AG09309 (cell line): ENCODE results near the gene OTOG.

Experiments used
- DNase-seq: peaks from one replicate; pipeline ENCODE4 v3.0.0-alpha.2; 2010; ENCODE audit warnings: low read depth
- H3K4me3 ChIP-seq: 2 replicates; pipeline ENCODE4 v1.5.1; 2011; ENCODE audit warnings: mild to moderate bottlenecking, low read depth, low read length, moderate library complexity; ENCODE audit not compliant: control insufficient read depth
- TF ChIP-seq, protein P1 (sequence below): IDR thresholded peaks from 2 replicates; pipeline ENCODE4 v1.5.1; 2011; ENCODE audit warnings: mild to moderate bottlenecking, low read depth, low read length, inconsistent platforms; ENCODE audit not compliant: insufficient read depth, control insufficient read depth; ENCODE audit errors: missing control alignments

The OTOG gene

GRCh38 chr11:17649696-17650095 is 102.6 kb downstream of the OTOG start:
- no peak for DNase-seq
- no peak overlapping the region for H3K4me3 ChIP-seq
- TF ChIP-seq, protein P1, sequence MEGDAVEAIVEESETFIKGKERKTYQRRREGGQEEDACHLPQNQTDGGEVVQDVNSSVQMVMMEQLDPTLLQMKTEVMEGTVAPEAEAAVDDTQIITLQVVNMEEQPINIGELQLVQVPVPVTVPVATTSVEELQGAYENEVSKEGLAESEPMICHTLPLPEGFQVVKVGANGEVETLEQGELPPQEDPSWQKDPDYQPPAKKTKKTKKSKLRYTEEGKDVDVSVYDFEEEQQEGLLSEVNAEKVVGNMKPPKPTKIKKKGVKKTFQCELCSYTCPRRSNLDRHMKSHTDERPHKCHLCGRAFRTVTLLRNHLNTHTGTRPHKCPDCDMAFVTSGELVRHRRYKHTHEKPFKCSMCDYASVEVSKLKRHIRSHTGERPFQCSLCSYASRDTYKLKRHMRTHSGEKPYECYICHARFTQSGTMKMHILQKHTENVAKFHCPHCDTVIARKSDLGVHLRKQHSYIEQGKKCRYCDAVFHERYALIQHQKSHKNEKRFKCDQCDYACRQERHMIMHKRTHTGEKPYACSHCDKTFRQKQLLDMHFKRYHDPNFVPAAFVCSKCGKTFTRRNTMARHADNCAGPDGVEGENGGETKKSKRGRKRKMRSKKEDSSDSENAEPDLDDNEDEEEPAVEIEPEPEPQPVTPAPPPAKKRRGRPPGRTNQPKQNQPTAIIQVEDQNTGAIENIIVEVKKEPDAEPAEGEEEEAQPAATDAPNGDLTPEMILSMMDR = no peak

- TF ChIP-seq, protein P1 = no peak
- no peak overlapping the region for H3K4me3 ChIP-seq
- DNase-seq = no peak
These were observed 103.3 kb downstream of the OTOG start for GRCh38 chr11:17650127-17650911.

GRCh38 chr11:17651061-17651460 is 104.0 kb downstream of the OTOG start:
- no peak overlapping the region for H3K4me3 ChIP-seq
- TF ChIP-seq, protein P1 = no peak
- DNase-seq = no peak

GRCh38 chr11:17651681-17652080 is 104.6 kb downstream of the OTOG start:
- DNase-seq = no peak
- no peak overlapping the region for H3K4me3 ChIP-seq
- TF ChIP-seq, protein P1 = no peak

- TF ChIP-seq, protein P1 = no peak
- DNase-seq = no peak
- no peak overlapping the region for H3K4me3 ChIP-seq
These were observed 105.5 kb downstream of the OTOG start for GRCh38 chr11:17652556-17652955.

DNA sequence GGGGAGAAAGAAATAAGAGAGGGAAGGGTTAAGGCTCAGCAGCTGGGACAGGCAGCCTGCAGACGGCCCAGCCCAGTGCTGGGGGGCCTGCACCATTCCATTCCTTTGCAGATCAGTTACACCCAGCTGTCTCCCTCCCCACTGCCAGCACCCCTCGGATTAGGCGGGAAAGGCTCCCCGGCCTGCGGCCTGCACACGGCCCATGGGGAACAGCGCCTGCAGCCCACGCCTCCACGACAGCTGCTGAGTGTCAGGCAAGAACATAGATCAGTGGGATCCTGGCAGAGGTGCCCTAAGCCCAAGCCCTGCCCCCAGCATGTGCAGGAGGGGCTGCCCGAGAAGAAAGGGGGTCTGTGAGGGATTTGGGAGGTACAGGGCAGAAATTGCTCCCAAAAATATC is 106.6 kb downstream of the OTOG start:
- no peak overlapping the region for H3K4me3 ChIP-seq
- DNase-seq = no peak
- TF ChIP-seq, protein P1 = no peak
